HepG2 (cell line): ENCODE measurements around the gene GGA1. TPM values are rescaled to one million over a fixed set of nuclear protein-coding genes. Genes with fewer than 3 reads are reported as not detected.

Experiments used
- ATM ChIP-seq: fragments of 450-650 bp; IDR thresholded peaks from 2 replicates; pipeline ENCODE4 v1.7.1; 2017; ENCODE audit warnings: mild to moderate bottlenecking, borderline replicate concordance
- EP300 ChIP-seq, 3 experiments: sonication (generic) in 1 of 3; formaldehyde crosslinking in 1 of 3; IDR thresholded peaks; 2 replicates each; pipeline versions ENCODE4 v1.5.1 to v1.6.1; 2011 to 2020; ENCODE audit warnings: low read depth in 2 of 3, low read length in 2 of 3, borderline replicate concordance in 1 of 3, improper control_type of control experiment in 1 of 3, mild to moderate bottlenecking in 1 of 3, missing genetic modification reagents in 1 of 3, moderate library complexity in 1 of 3
- FOSL2 ChIP-seq: sonication (generic); formaldehyde crosslinking; IDR thresholded peaks from 2 replicates; pipeline ENCODE4 v1.4.0; 2020; ENCODE audit warnings: missing genetic modification reagents
- GPBP1L1 ChIP-seq: sonication (generic); formaldehyde crosslinking; IDR thresholded peaks from 2 replicates; pipeline ENCODE4 v1.5.0; 2020; ENCODE audit warnings: mild to moderate bottlenecking, missing genetic modification reagents
- HMG20B ChIP-seq: conservative IDR thresholded peaks from 2 replicates; pipeline ENCODE4 v1.6.1; 2016; ENCODE audit warnings: missing genetic modification reagents, missing compliant biosample characterization
- KDM5B ChIP-seq: sonication (generic); formaldehyde crosslinking; IDR thresholded peaks from 2 replicates; pipeline ENCODE4 v1.4.0; 2020; ENCODE audit warnings: missing genetic modification reagents, mild to moderate bottlenecking, borderline replicate concordance
- NBN ChIP-seq: fragments of 450-650 bp; conservative IDR thresholded peaks from 2 replicates; pipeline ENCODE4 v1.6.1; 2017
- PAWR ChIP-seq: sonication (generic); formaldehyde crosslinking; IDR thresholded peaks from 2 replicates; pipeline ENCODE4 v1.4.0; 2020; ENCODE audit warnings: missing genetic modification reagents, mild to moderate bottlenecking, borderline replicate concordance
- PBX3 ChIP-seq: sonication (generic); formaldehyde crosslinking; IDR thresholded peaks from 2 replicates; pipeline ENCODE4 v1.8.1; 2023; ENCODE audit warnings: missing genetic modification reagents, inconsistent platforms, borderline replicate concordance
- TRAFD1 ChIP-seq: sonication (generic); formaldehyde crosslinking; IDR thresholded peaks from 2 replicates; pipeline ENCODE4 v1.5.1; 2020; ENCODE audit warnings: missing genetic modification reagents, mild to moderate bottlenecking, borderline replicate concordance
- ZBTB38 ChIP-seq: sonication (generic); formaldehyde crosslinking; IDR thresholded peaks from 2 replicates; pipeline ENCODE4 v1.5.1; 2020; ENCODE audit warnings: mild to moderate bottlenecking, missing genetic modification reagents
- ZFP36L1 ChIP-seq: sonication (generic); formaldehyde crosslinking; IDR thresholded peaks from 2 replicates; pipeline ENCODE4 v1.8.0; 2022; ENCODE audit warnings: mild to moderate bottlenecking, missing genetic modification reagents, moderate library complexity
- ZFYVE20 ChIP-seq: sonication (generic); formaldehyde crosslinking; IDR thresholded peaks from 2 replicates; pipeline ENCODE4 v1.8.0; 2023; ENCODE audit warnings: low read depth, mild to moderate bottlenecking, moderate library complexity, missing genetic modification reagents, borderline replicate concordance
- ZNF235 ChIP-seq: sonication (generic); formaldehyde crosslinking; IDR thresholded peaks from 2 replicates; pipeline ENCODE4 v1.8.1; 2023; ENCODE audit warnings: mild to moderate bottlenecking, missing genetic modification reagents, borderline replicate concordance
- ZNF430 ChIP-seq: sonication (generic); formaldehyde crosslinking; IDR thresholded peaks from 2 replicates; pipeline ENCODE4 v1.9.0; 2021; ENCODE audit warnings: mild to moderate bottlenecking, missing genetic modification reagents
- ZNF503 ChIP-seq: sonication (generic); formaldehyde crosslinking; IDR thresholded peaks from 2 replicates; pipeline ENCODE4 v1.4.0; 2020; ENCODE audit warnings: missing genetic modification reagents
- ZNF660 ChIP-seq: sonication (generic); formaldehyde crosslinking; IDR thresholded peaks from 2 replicates; pipeline ENCODE4 v1.5.1; 2020; ENCODE audit warnings: mild to moderate bottlenecking, low read depth, missing genetic modification reagents, borderline replicate concordance
- ZNF670 ChIP-seq: sonication (generic); formaldehyde crosslinking; IDR thresholded peaks from 2 replicates; pipeline ENCODE4 v1.8.0; 2022; ENCODE audit warnings: mild to moderate bottlenecking, missing genetic modification reagents, borderline replicate concordance
- ZNF747 ChIP-seq: sonication (generic); formaldehyde crosslinking; IDR thresholded peaks from 2 replicates; pipeline ENCODE4 v1.8.1; 2023; ENCODE audit warnings: missing genetic modification reagents, mild to moderate bottlenecking, borderline replicate concordance
- ZNF761 ChIP-seq: sonication (generic); formaldehyde crosslinking; conservative IDR thresholded peaks from 2 replicates; pipeline ENCODE4 v1.4.0; 2020; ENCODE audit warnings: mild to moderate bottlenecking, missing genetic modification reagents
- polyA plus RNA-seq, 8 experiments: library from polyadenylated mRNA; depleted of rRNA in 3 of 8; stranded (reverse) in 7 of 8; unstranded in 1 of 8; fragments of >200 nt; fragmentation: Illumina TruSeq in 4 of 8; extraction: Trizol in 4 of 8; gene quantifications; 2 replicates each; pipeline versions ENCODE4 v1.2.1 to v1.2.3, GENCODE V29; 2011 to 2016; ENCODE audit warnings: low read depth in 4 of 8, missing spikeins in 1 of 8, mixed read lengths in 1 of 8; ENCODE audit not compliant: insufficient read depth in 1 of 8
- total RNA-seq, 5 experiments: library from RNA; depleted of rRNA; stranded (reverse); fragments of >200 nt; fragmentation: Illumina TruSeq; extraction: Trizol; gene quantifications; 2 replicates each; pipeline ENCODE4 v1.2.3, GENCODE V29; 2016; ENCODE audit warnings: low read depth in 1 of 5

The GGA1 gene
- total and polyA plus RNA-seq, 2 of the 13 experiments (the other 11 are each of a cell fraction or from before 2014, with no cell fraction given): 29.1 to 87.2 TPM

GRCh38 chr22:37569009-37569920 is 39.4 kb upstream of the GGA1 start (continued):
- TF ChIP-seq KDM5B (CRISPR knock-in tag) (peak; percentile 90), ZFYVE20 (no peak), ZNF503 (CRISPR knock-in tag) (peak; percentile 82; the same call in 1 of the 2 replicates), GPBP1L1 (CRISPR knock-in tag) (no peak), ZNF235 (peak; percentile 79; the same call in 1 of the 2 replicates), ZNF747 (CRISPR knock-in tag) (peak; percentile 90; the same call in 1 of the 2 replicates), ZFP36L1 (peak; percentile 84; the same call in 1 of the 2 replicates), NBN (no peak), HMG20B (CRISPR knock-in tag) (0 out of 2 replicates have a peak, but pooled peaks have one; percentile 47), ATM (no peak), TRAFD1 (CRISPR knock-in tag) (no peak; the same call in 1 of the 2 replicates), EP300 (IDR thresholded peaks at IDR 0.05; ENCODE audit: low read depth in 2 of 2, low read length in 2 of 2) (peak in 1 of 2 experiments; percentile 81; a peak in 2 of 4 replicates), EP300 (CRISPR knock-in tag; IDR thresholded peaks at IDR 0.05; ENCODE audit: borderline replicate concordance) (peak; percentile 57), ZBTB38 (peak; percentile 42; the same call in 1 of the 2 replicates), PAWR (no peak), ZNF430 (CRISPR knock-in tag) (peak; percentile 35; the same call in 1 of the 2 replicates), ZNF670 (peak; percentile 83; the same call in 1 of the 2 replicates), ZNF660 (CRISPR knock-in tag) (no peak), ZNF761 (CRISPR knock-in tag) (no peak), FOSL2 (CRISPR knock-in tag) (peak; percentile 82), PBX3 (no peak)
